ENCODE measurements around the gene DEGS2.
A peak's percentile ranks its signal among the peaks of the same experiment; 100 is the strongest.
"Not testable (repeated sequence)": the region's sequence is repeated elsewhere in the genome, so short reads cannot be mapped to it uniquely, and the experiment has no call there.

DEGS2 gene

GRCh38 chr14:100193417-100194357, 34.2 kb upstream of the DEGS2 start:
- Histone ChIP-seq H3K9ac (ENCODE audit: low read length in 2 of 2) (peak overlapping the region; percentile 80 to 82), H3K4me3 (ENCODE audit: low read length in 2 of 2) (peak overlapping the region; percentile 66 to 77), H3K27ac (ENCODE audit: low read length) (peak overlapping the region; percentile 91), H3K4me1 (ENCODE audit: control insufficient read depth, insufficient read depth, low read length) (peaks cover 13% of the 10 kb centered on the region), H3K9me3 (ENCODE audit: control insufficient read depth in 2 of 2, low read length in 2 of 2) (no peaks in the 10 kb centered on the region), H3K36me3 (ENCODE audit: control insufficient read depth in 2 of 2, insufficient read depth in 2 of 2, low read length in 2 of 2) (no peaks in the 10 kb centered on the region), H3K27me3 (ENCODE audit: control insufficient read depth in 1 of 2, insufficient read depth in 2 of 2, low read length in 2 of 2) (no peaks in the 10 kb centered on the region)

- peak overlapping the region; percentile 91 to 93 for H3K9ac ChIP-seq (ENCODE audit: low read length in 2 of 2)
- H3K4me3 ChIP-seq (ENCODE audit: low read length in 2 of 2): peak overlapping the region; percentile 73 to 77
- H3K27ac ChIP-seq (ENCODE audit: low read length): peak overlapping the region; percentile 91
- H3K4me1 ChIP-seq (ENCODE audit: control insufficient read depth, insufficient read depth, low read length): peaks cover 13% of the 10 kb centered on the region
- H3K36me3 ChIP-seq (ENCODE audit: control insufficient read depth in 2 of 2, insufficient read depth in 2 of 2, low read length in 2 of 2): no peaks in the 10 kb centered on the region
- H3K9me3 ChIP-seq (ENCODE audit: control insufficient read depth in 2 of 2, low read length in 2 of 2): no peaks in the 10 kb centered on the region
- no peaks in the 10 kb centered on the region for H3K27me3 ChIP-seq (ENCODE audit: control insufficient read depth in 1 of 2, insufficient read depth in 2 of 2, low read length in 2 of 2)
These were observed 33.4 kb upstream of the DEGS2 start for GRCh38 chr14:100192672-100193416.

- Histone ChIP-seq H3K36me3 (ENCODE audit: control insufficient read depth in 2 of 2, insufficient read depth in 2 of 2, low read length in 2 of 2) (no peaks in the 10 kb centered on the region), H3K27me3 (ENCODE audit: control insufficient read depth in 1 of 2, insufficient read depth in 2 of 2, low read length in 2 of 2) (no peaks in the 10 kb centered on the region), H3K9ac (ENCODE audit: low read length in 2 of 2) (peak overlapping the region; percentile 91 to 93), H3K9me3 (ENCODE audit: control insufficient read depth in 2 of 2, low read length in 2 of 2) (no peaks in the 10 kb centered on the region), H3K4me3 (ENCODE audit: low read length in 2 of 2) (peak overlapping the region; percentile 73 to 77), H3K4me1 (ENCODE audit: control insufficient read depth, insufficient read depth, low read length) (peaks cover 13% of the 10 kb centered on the region), H3K27ac (ENCODE audit: low read length) (peak overlapping the region; percentile 91)
These were observed 32.8 kb upstream of the DEGS2 start for GRCh38 chr14:100192250-100192671.

GRCh38 chr14:100191584-100192249, 32.3 kb upstream of the DEGS2 start:
- Histone ChIP-seq H3K4me3 (ENCODE audit: low read length in 2 of 2) (no peak overlapping the region), H3K27me3 (ENCODE audit: control insufficient read depth in 1 of 2, insufficient read depth in 2 of 2, low read length in 2 of 2) (no peaks in the 10 kb centered on the region), H3K9ac (ENCODE audit: low read length in 2 of 2) (peak overlapping the region; percentile 91 to 93), H3K4me1 (ENCODE audit: control insufficient read depth, insufficient read depth, low read length) (peaks cover 13% of the 10 kb centered on the region), H3K27ac (ENCODE audit: low read length) (no peak overlapping the region), H3K9me3 (ENCODE audit: control insufficient read depth in 2 of 2, low read length in 2 of 2) (no peaks in the 10 kb centered on the region), H3K36me3 (ENCODE audit: control insufficient read depth in 2 of 2, insufficient read depth in 2 of 2, low read length in 2 of 2) (no peaks in the 10 kb centered on the region)

- Histone ChIP-seq H3K4me1 (ENCODE audit: control insufficient read depth, insufficient read depth, low read length) (peaks cover 13% of the 10 kb centered on the region), H3K4me3 (ENCODE audit: low read length in 2 of 2) (no peak overlapping the region), H3K9ac (ENCODE audit: low read length in 2 of 2) (no peak overlapping the region), H3K27me3 (ENCODE audit: control insufficient read depth in 1 of 2, insufficient read depth in 2 of 2, low read length in 2 of 2) (no peaks in the 10 kb centered on the region), H3K9me3 (ENCODE audit: control insufficient read depth in 2 of 2, low read length in 2 of 2) (no peaks in the 10 kb centered on the region), H3K36me3 (ENCODE audit: control insufficient read depth in 2 of 2, insufficient read depth in 2 of 2, low read length in 2 of 2) (no peaks in the 10 kb centered on the region), H3K27ac (ENCODE audit: low read length) (no peak overlapping the region)
These were observed 30.7 kb upstream of the DEGS2 start for GRCh38 chr14:100190126-100190525.

GRCh38 chr14:100188392-100189030, 29.1 kb upstream of the DEGS2 start:
- Histone ChIP-seq H3K9ac (ENCODE audit: low read length in 2 of 2) (no peak overlapping the region), H3K4me1 (ENCODE audit: control insufficient read depth, insufficient read depth, low read length) (peaks cover 13% of the 10 kb centered on the region), H3K36me3 (ENCODE audit: control insufficient read depth in 2 of 2, insufficient read depth in 2 of 2, low read length in 2 of 2) (no peaks in the 10 kb centered on the region), H3K9me3 (ENCODE audit: control insufficient read depth in 2 of 2, low read length in 2 of 2) (no peaks in the 10 kb centered on the region), H3K27me3 (ENCODE audit: control insufficient read depth in 1 of 2, insufficient read depth in 2 of 2, low read length in 2 of 2) (no peaks in the 10 kb centered on the region), H3K4me3 (ENCODE audit: low read length in 2 of 2) (no peak overlapping the region), H3K27ac (ENCODE audit: low read length) (no peak overlapping the region)

GRCh38 chr14:100187247-100187833, 27.9 kb upstream of the DEGS2 start:
- H3K9me3 ChIP-seq (ENCODE audit: control insufficient read depth in 2 of 2, low read length in 2 of 2): no peaks in the 10 kb centered on the region
- H3K36me3 ChIP-seq (ENCODE audit: control insufficient read depth in 2 of 2, insufficient read depth in 2 of 2, low read length in 2 of 2): no peaks in the 10 kb centered on the region
- H3K27me3 ChIP-seq (ENCODE audit: control insufficient read depth in 1 of 2, insufficient read depth in 2 of 2, low read length in 2 of 2): no peaks in the 10 kb centered on the region
- H3K9ac ChIP-seq (ENCODE audit: low read length in 2 of 2): no peak overlapping the region
- peaks cover 3% of the 10 kb centered on the region for H3K4me1 ChIP-seq (ENCODE audit: control insufficient read depth, insufficient read depth, low read length)
- H3K27ac ChIP-seq (ENCODE audit: low read length): no peak overlapping the region
- H3K4me3 ChIP-seq (ENCODE audit: low read length in 2 of 2): no peak overlapping the region

GRCh38 chr14:100181876-100182551, 22.6 kb upstream of the DEGS2 start:
- not testable (repeated sequence) for H3K27ac ChIP-seq (ENCODE audit: low read length); H3K4me1 ChIP-seq (ENCODE audit: control insufficient read depth, insufficient read depth, low read length); H3K9me3 ChIP-seq (ENCODE audit: control insufficient read depth in 2 of 2, low read length in 2 of 2); H3K36me3 ChIP-seq (ENCODE audit: control insufficient read depth in 2 of 2, insufficient read depth in 2 of 2, low read length in 2 of 2); H3K27me3 ChIP-seq (ENCODE audit: control insufficient read depth in 1 of 2, insufficient read depth in 2 of 2, low read length in 2 of 2); H3K9ac ChIP-seq (ENCODE audit: low read length in 2 of 2); H3K4me3 ChIP-seq (ENCODE audit: low read length in 2 of 2)

- H3K36me3 ChIP-seq (ENCODE audit: control insufficient read depth in 2 of 2, insufficient read depth in 2 of 2, low read length in 2 of 2); H3K9ac ChIP-seq (ENCODE audit: low read length in 2 of 2); H3K4me1 ChIP-seq (ENCODE audit: control insufficient read depth, insufficient read depth, low read length); H3K27ac ChIP-seq (ENCODE audit: low read length); H3K9me3 ChIP-seq (ENCODE audit: control insufficient read depth in 2 of 2, low read length in 2 of 2); H3K27me3 ChIP-seq (ENCODE audit: control insufficient read depth in 1 of 2, insufficient read depth in 2 of 2, low read length in 2 of 2); H3K4me3 ChIP-seq (ENCODE audit: low read length in 2 of 2): not testable (repeated sequence)
These were observed 21.2 kb upstream of the DEGS2 start for GRCh38 chr14:100180671-100181070.
